ENCODE results near the gene XPR1. TPM values are rescaled to one million over a fixed set of nuclear protein-coding genes. Genes with fewer than 3 reads are reported as not detected.

The XPR1 gene
- total RNA-seq, 1 donor from 2014 or later, result 46.7 TPM

DNA sequence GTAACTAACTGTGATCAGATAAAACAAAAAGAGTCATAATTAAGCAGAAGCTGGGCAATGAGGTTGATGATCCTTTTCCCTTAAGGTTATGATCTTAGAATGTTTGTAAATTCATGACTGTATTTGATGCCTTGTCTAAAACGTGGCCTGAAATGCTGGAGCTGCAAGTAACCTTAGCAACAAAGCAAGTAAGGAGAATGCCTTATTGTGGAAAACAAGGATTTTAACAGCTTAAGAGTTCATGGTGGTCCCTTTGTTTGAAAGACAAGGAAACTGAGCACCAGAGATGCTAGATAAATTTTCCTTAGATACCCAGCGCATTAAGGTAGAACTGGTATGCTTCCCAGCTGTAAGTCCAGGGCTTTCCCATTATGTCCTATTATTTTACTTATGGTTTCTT is 25.7 kb upstream of the XPR1 start:
- TF ChIP-seq, protein P1, sequence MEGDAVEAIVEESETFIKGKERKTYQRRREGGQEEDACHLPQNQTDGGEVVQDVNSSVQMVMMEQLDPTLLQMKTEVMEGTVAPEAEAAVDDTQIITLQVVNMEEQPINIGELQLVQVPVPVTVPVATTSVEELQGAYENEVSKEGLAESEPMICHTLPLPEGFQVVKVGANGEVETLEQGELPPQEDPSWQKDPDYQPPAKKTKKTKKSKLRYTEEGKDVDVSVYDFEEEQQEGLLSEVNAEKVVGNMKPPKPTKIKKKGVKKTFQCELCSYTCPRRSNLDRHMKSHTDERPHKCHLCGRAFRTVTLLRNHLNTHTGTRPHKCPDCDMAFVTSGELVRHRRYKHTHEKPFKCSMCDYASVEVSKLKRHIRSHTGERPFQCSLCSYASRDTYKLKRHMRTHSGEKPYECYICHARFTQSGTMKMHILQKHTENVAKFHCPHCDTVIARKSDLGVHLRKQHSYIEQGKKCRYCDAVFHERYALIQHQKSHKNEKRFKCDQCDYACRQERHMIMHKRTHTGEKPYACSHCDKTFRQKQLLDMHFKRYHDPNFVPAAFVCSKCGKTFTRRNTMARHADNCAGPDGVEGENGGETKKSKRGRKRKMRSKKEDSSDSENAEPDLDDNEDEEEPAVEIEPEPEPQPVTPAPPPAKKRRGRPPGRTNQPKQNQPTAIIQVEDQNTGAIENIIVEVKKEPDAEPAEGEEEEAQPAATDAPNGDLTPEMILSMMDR (conservative IDR thresholded peaks at IDR 0.05), result no peak
- DNase-seq (ENCODE audit: low read depth, low spot score), result no peak
- H3K27me3 Mint-ChIP-seq (ENCODE audit: low read depth), result no peaks in the 10 kb centered on the region
- H3K27ac Mint-ChIP-seq (ENCODE audit: unreplicated experiment), result no peak overlapping the region
- H3K4me1 Mint-ChIP-seq, result peaks cover 24% of the 10 kb centered on the region
- H3K4me3 Mint-ChIP-seq, result no peak overlapping the region
- no peaks in the 10 kb centered on the region for H3K36me3 Mint-ChIP-seq (ENCODE audit: low read depth)
- peaks cover 3% of the 10 kb centered on the region for H3K9me3 Mint-ChIP-seq

DNA sequence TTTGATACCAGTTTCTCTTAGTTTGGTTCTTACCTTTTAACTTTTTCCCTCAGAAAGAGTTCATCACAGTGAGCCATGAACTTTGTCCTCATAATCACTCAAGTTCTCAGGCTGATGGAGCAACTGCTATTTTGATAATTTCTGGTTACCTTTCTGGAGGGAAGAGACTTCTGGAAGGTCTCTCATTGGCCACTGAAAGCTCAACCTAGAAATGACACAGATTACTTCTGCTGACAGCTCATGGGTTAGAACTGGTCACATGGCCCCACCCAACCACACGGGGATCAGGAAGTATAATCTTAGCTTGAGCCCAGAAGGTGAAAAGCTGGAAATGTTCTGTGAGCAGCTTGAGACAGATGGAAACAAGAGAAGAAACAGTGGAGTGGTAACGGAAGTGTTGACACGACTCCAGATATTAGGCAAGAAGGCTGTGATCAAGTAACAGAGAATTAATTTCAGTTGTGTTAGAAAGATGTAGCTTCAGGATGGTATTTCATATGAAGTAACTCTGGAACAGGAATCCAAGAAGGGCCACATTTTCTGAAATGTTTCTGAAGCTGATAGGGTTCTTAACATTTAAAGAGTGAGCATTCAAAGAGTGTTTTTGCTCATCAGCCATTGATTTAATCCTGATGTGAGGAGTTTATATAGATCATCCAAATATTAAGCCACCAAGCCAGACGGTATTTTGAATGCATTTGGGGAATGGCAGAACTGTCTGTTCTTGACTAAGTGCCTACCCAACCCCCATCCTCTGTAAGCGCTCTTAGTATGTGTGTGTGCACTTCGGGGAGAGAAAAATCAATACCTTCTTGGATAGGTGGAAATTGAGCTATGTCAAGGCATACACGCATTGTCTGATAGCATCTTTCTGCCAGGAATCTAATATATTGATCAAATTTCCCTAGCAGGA is 21.9 kb upstream of the XPR1 start:
- Mint-ChIP-seq H3K4me3 (no peak overlapping the region), H3K27ac (ENCODE audit: unreplicated experiment) (peak overlapping the region; percentile 29)

DNA sequence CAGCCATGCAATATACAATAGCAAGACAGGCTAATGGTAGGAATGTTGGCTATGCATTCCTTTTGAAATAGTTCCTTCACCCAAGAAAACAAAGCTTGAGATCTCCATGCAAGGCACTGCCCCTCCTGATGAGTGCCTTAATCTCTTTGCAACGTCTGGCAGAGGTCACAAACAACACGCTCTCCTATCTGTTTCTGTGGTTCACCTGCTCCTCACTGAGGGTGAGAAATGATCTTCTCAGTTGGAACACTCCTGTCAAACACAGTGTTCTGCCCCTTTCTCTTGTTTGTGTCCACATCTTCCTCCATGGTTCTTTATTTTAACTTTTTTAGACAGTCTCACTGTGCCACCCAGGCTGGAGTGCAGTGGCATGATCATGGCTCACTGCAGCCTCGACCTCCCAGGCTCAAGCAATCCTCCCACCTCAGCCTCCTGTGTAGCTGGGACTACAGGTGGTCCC is 21.2 kb upstream of the XPR1 start:
- peaks cover 27% of the 10 kb centered on the region for H3K4me1 Mint-ChIP-seq
- H3K27ac Mint-ChIP-seq (ENCODE audit: unreplicated experiment), result peak overlapping the region; percentile 29
- no peaks in the 10 kb centered on the region for H3K27me3 Mint-ChIP-seq (ENCODE audit: low read depth)
- no peak for DNase-seq (ENCODE audit: low read depth, low spot score)
- no peak overlapping the region for H3K4me3 Mint-ChIP-seq
- H3K9me3 Mint-ChIP-seq, result peaks cover 5% of the 10 kb centered on the region
- H3K36me3 Mint-ChIP-seq (ENCODE audit: low read depth), result no peaks in the 10 kb centered on the region
- TF ChIP-seq, protein P1 (conservative IDR thresholded peaks at IDR 0.05), result no peak

More for the DNA sequence above, 21.9 kb upstream of the XPR1 start:
- peaks cover 5% of the 10 kb centered on the region for H3K9me3 Mint-ChIP-seq
- no peaks in the 10 kb centered on the region for H3K36me3 Mint-ChIP-seq (ENCODE audit: low read depth)
- H3K4me1 Mint-ChIP-seq, result peaks cover 30% of the 10 kb centered on the region
- no peaks in the 10 kb centered on the region for H3K27me3 Mint-ChIP-seq (ENCODE audit: low read depth)
- TF ChIP-seq, protein P1 (conservative IDR thresholded peaks at IDR 0.05), result no peak
- no peak for DNase-seq (ENCODE audit: low read depth, low spot score)

DNA sequence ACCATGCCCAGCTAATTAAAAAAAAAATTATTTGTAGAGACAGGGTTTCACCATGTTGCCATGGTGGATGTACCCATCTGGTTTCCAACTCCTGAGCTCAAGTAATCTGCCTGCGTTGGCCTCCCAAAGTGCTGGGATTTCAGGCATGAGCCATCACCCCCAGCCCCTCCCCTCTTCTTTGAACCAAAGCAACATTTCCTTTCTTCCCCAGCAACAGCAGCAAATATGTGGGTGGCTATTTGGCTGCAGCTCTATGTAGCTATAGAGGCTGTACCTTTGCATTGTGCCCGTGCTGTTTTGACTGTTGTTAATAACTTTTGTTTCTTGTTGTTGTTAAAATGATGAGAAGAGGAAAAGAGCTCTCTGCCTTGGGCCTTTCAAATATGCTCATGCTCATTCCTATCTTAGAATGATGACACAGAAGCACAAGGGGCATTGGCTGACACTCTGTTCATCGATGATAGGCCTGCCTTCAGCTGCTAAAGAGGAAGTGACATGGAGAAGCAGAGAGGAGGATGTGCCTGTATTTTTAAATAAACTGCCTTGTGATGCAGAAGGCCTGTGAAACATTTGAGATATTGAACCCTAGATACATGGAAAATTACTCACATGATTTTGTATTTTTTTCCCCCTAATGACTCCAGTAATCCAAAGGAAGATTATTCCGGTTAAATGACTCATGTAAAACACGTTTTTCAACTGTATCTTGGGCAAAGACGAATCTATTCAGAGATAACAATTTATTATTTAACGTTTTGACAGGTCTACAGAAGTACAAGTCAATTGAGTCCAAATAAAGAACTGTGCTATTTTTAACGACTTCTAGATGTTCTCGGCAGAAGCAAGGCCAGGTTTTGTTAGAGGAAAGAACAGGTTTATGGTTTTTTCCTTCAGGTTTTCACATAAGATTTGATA is 20.5 kb upstream of the XPR1 start:
- Mint-ChIP-seq H3K27ac (ENCODE audit: unreplicated experiment) (no peak overlapping the region), H3K36me3 (ENCODE audit: low read depth) (no peaks in the 10 kb centered on the region), H3K27me3 (ENCODE audit: low read depth) (no peaks in the 10 kb centered on the region), H3K4me1 (peaks cover 20% of the 10 kb centered on the region), H3K9me3 (peaks cover 5% of the 10 kb centered on the region), H3K4me3 (no peak overlapping the region)
- DNase-seq (ENCODE audit: low read depth, low spot score), result no peak
- TF ChIP-seq, protein P1 (conservative IDR thresholded peaks at IDR 0.05), result no peak

DNA sequence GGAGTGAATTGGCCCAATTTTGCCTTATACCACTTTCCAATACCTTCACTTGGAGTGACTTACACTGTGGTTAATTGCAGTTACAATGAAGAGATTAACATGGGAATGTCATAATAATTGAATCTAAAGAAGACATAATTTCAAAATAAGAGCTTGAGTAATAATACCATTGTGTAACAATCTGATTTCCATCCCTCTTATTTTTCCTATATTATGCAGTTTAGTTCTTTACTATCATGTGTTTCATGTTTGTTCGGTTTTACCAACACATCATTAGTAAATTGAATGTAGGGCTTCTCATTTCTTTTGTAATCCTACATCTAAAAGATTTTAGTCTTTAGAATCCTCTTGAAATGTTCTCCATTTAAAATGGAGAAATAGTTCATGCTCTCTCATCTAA is 19.2 kb upstream of the XPR1 start:
- no peak for DNase-seq (ENCODE audit: low read depth, low spot score)
- Mint-ChIP-seq H3K27me3 (ENCODE audit: low read depth) (no peaks in the 10 kb centered on the region), H3K27ac (ENCODE audit: unreplicated experiment) (no peak overlapping the region), H3K36me3 (ENCODE audit: low read depth) (no peaks in the 10 kb centered on the region), H3K4me3 (no peak overlapping the region), H3K9me3 (peaks cover 2% of the 10 kb centered on the region), H3K4me1 (peaks cover 15% of the 10 kb centered on the region)
- TF ChIP-seq, protein P1 (conservative IDR thresholded peaks at IDR 0.05), result no peak

All from neural crest cell (in vitro differentiated cells).